AG09319 (cell line): ENCODE data around the gene GALM.
A peak's percentile ranks its signal among the peaks of the same experiment; 100 is the strongest.
"Not testable (repeated sequence)": the region's sequence is repeated elsewhere in the genome, so short reads cannot be mapped to it uniquely, and the experiment has no call there.

Experiments used
- DNase-seq: peaks from one replicate; pipeline ENCODE4 v3.0.0-alpha.2; 2010; ENCODE audit warnings: low read depth; ENCODE audit errors: extremely low read depth
- TF ChIP-seq, protein P1 (sequence below): IDR thresholded peaks from 2 replicates; pipeline ENCODE4 v1.5.1; 2011; ENCODE audit warnings: low read depth, mild to moderate bottlenecking, inconsistent platforms, low read length, moderate library complexity

Gene GALM

DNA sequence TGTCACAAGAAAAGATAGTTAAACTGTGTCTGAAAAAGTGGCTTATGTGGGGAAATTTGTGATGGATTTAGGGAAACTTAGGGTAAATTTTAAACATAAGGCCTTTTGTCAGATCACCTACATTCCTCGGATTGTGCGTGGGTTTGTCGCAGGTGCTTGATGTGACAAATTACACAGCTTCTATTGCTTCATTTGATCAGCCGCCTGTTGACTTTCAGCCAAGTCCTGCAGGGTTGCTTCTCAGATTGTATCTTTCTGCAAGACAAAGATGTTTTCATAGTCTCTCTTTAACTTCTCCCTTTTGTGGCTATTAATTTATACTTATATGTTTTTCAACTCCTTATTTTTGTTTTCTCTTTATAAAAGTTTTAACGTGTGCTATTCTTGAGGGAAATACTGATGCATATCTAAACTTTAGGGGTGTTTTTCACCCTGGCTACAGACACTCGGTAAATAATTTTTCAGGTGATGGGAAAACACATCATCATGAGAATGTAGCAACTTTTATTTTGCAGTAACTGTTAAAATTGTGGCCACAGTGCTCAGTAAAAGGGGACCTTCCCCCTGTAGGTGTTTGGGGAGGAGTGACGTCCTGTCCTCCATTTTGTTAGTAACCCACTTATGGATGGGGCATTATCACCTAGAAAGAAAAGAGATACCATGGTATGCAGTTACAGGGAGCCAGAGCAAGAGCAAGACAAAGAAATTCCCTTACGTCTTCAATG, 31.4 kb downstream of the GALM start:
- TF ChIP-seq, protein P1, sequence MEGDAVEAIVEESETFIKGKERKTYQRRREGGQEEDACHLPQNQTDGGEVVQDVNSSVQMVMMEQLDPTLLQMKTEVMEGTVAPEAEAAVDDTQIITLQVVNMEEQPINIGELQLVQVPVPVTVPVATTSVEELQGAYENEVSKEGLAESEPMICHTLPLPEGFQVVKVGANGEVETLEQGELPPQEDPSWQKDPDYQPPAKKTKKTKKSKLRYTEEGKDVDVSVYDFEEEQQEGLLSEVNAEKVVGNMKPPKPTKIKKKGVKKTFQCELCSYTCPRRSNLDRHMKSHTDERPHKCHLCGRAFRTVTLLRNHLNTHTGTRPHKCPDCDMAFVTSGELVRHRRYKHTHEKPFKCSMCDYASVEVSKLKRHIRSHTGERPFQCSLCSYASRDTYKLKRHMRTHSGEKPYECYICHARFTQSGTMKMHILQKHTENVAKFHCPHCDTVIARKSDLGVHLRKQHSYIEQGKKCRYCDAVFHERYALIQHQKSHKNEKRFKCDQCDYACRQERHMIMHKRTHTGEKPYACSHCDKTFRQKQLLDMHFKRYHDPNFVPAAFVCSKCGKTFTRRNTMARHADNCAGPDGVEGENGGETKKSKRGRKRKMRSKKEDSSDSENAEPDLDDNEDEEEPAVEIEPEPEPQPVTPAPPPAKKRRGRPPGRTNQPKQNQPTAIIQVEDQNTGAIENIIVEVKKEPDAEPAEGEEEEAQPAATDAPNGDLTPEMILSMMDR, result no peak
- no peak for DNase-seq

DNA sequence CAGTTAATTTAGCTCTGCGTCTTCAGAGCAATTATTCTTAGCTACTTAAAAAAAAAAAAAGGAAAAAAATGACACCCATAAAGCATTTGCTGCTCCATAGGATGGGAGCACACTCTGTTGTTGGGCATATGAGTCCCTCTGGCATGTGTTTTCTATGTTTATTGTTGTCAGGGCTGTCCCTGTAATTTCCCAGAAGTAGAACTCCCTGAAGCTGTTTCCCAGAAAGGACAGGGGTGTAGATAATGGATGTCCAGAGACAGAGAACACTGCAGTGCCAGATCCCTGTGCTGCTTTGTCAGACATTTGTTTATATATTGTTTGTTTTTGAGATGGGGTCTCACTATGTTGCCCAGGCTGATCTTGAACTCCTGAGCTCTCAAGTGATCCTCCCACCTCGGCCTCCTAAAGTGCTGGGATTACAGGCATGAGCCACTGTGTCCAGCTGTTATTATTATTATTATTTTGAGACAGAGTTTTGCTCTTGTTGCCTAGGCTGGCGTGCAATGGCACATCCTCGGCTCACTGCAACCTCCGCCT, 32.6 kb downstream of the GALM start:
- TF ChIP-seq, protein P1, result no peak

DNA sequence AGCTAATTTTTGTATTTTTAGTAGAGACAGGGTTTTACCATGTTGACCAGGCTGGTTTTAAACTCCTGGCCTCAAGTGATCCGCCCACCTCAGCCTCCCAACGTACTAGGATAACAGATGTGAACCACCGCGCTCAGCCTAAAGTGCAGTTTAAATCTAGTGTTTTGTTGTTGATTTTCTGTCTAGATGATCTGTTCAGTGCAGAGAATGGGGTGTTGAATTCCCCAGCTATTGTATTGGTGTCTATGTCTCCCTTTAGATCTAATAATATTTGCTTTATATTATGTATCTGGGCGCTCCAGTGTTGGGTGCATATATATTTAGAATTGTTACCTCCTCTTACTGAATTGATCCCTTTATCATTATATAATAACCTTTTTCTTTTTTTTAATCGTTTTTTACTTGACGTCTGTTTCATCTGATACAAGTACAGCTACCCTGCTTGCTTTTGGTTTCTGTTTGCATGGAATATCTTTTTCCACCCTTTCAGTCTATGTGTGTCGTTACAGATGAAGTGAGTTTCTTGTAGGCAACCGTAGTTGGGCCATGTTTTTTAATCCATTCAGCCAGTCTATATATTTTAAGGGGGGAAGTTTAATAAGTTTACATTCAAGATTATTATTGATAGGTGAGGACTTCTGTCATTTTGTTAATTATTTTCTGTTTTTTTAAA, 34.3 kb downstream of the GALM start:
- TF ChIP-seq, protein P1, result no peak
- no peak for DNase-seq

More for the DNA sequence above, 32.6 kb downstream of the GALM start:
- no peak for DNase-seq

DNA sequence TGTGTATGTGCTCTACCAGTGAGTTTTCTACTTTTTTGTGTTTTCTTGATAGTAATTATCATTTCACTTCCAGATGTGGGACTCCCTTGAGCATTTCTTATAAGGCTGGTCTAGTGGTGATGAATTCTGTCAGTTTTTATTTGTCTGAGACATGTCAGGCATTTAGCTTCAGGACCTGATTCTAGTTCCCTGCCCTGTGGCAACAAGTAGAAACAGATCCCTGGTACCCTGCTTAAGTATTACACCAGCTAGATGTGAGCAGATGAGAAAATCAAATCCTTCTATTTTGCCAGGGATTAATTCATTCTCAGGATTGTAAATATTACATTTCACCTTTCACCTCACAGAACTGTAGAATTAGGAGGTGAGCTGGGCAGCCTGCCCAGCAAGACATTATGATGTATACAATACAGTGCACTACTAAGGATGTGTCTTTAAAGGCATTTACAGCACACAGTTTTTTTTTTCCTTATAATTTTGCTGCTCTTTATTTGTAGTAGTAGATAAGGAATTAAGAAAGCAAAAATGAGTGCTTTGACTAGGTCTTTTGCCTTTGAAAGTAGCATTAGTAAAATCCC, 35.1 kb downstream of the GALM start:
- TF ChIP-seq, protein P1, result no peak
- no peak for DNase-seq

DNA sequence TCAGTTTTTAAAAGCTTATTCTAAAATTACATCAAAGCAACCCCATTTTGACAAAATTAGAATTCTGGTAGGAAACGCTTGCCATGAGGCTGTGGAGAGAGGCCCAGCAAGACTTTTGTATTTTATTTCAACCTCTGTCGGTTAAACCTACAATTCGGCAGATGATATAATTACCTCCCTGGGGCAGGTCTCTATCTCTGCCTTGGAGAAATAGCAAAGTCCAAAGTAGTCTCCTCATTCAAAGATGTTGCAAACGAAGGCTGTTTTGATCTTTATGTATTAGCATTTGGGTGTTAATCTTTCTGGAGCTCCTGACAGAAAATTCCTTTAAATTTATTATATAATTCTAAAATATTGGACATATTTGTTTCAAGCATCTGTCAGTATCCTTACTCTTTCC, 35.6 kb downstream of the GALM start:
- no peak for DNase-seq
- TF ChIP-seq, protein P1, result no peak

DNA sequence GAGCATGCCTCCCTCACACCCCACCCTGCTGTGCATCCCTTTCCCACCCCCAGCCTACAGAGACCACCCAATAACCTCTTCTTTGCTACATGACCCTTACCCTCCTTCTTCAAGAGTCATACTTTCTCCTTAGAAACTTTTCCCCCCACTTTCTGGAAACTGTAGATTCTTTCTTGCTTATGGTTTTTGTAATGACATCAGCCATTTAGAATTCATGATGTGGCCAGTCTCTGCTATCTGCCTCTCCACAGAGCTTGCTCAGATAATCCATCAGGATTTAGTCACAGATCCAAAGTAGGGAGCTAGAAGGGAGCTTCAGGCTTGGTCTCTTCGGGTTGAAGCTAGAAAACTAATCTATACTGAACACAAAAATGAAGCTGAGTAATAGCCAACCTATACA, 36.5 kb downstream of the GALM start:
- peak; percentile 35 for DNase-seq
- TF ChIP-seq, protein P1, result no peak

DNA sequence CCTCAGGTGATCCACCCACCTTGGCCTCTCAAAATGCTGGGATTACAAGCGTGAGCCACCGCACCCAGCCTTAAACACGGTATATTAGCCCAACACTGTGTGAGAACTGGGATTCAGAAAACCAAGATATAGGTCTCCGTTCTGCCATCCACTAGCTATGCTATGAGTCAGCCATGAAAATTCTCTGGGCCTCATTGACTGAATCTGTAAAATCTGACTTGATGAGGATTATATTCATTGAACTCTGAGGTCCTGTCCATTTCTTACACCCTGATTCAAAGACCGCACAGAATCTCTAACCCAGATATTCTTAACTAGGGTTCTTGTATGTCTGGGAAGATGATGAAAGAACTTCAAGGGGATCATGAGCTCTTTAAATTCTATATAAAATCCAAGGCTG, 37.4 kb downstream of the GALM start:
- DNase-seq, result not testable (repeated sequence)
